HG03103 (cell line): ENCODE results near the gene SLC39A7.
"Not testable (repeated sequence)": the region's sequence is repeated elsewhere in the genome, so short reads cannot be mapped to it uniquely, and the experiment has no call there.

Source experiments
- ATAC-seq: cut with Tn5 transposase; IDR thresholded peaks from one replicate; pipeline ENCODE4 v1.9.1; 2021; ENCODE audit warnings: low read depth; ENCODE audit not compliant: unreplicated experiment

Gene SLC39A7

GRCh38 chr6:33226503-33227120, 25.9 kb downstream of the SLC39A7 start:
- ATAC-seq, result not testable (repeated sequence)

- no peak for ATAC-seq
Observed at GRCh38 chr6:33235221-33235634, 34.6 kb downstream of the SLC39A7 start.

GRCh38 chr6:33236328-33236727, 35.7 kb downstream of the SLC39A7 start:
- ATAC-seq, result no peak

GRCh38 chr6:33236852-33237251, 36.2 kb downstream of the SLC39A7 start:
- ATAC-seq, result no peak

GRCh38 chr6:33237741-33238140, 37.1 kb downstream of the SLC39A7 start:
- no peak for ATAC-seq

- no peak for ATAC-seq
Observed at GRCh38 chr6:33241968-33242367, 41.3 kb downstream of the SLC39A7 start.

- no peak for ATAC-seq
Observed at GRCh38 chr6:33243476-33243875, 42.8 kb downstream of the SLC39A7 start.

DNA sequence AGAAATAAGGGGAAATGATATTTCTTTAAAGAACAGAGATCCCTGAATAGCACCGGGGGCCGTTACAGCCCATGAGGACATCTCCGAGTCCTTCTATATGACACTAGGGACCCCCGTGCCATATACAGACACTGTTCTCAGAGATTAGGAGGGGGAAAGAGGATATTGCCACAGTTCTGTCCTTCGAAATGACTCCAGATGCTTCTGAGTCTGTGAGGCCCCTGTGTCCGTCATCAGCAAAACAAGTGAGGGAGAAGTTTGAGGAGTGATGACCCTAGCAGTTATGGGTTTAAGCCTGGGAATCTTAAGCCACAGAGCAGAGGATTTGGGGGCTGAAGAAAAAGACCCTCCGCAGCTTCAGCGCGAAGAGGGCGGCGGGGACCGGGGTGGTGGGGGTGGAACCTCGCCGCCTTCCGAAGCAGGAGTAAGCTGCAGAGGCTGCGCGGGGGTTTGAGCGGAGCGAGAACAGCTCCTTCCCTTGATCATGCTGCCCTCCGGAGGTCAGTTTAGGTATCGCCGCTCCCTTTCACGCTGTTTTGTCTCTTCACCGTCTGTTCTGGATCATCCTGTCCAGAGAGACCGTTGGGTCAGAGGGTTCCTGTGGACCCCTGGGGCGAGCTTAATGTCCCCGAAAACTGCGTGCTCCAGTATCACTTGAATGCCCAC, 47.4 kb downstream of the SLC39A7 start:
- peak; percentile 36 for ATAC-seq

- ATAC-seq, result no peak
Observed at GRCh38 chr6:33248643-33248931, 47.9 kb downstream of the SLC39A7 start.

DNA sequence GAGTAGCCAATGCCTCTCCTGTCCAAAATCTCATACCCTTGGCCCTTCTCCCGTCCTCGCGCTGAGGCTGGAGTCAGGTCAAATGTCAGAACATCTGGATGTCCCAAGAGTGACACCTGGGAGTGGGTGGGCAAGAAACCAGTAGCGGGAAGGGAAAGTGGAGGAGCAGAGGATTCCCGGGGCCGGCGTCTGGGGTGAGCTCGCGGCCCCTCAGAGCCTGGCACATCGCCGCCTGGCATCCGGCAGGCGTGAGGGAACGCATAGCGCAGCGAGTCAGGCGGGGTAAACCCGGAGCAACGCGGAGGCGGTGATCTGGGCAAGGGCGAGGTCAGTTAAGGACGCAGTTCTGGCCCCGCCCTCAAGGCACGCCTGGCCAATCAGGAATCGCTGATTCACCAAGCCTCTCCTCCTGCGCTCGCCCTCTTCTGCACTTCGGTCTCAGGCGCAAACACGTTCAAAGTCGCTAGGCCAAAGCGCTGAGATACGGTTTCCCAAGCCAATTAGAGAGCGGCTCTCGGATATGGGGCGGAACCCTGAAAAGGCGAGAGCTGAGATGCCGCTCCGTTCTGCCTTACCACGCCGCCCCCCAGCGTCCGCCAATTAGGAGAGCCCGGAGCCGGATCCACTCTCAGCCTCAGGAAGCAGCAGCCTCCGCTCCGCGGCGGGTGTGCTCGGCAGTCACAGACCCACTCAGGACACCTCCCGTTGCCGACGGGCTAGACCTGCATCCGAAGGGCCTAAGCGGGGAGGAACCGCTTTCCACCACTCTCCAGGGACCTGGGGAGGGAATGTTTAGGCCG, 48.5 kb downstream of the SLC39A7 start:
- ATAC-seq, result peak; percentile 86

DNA sequence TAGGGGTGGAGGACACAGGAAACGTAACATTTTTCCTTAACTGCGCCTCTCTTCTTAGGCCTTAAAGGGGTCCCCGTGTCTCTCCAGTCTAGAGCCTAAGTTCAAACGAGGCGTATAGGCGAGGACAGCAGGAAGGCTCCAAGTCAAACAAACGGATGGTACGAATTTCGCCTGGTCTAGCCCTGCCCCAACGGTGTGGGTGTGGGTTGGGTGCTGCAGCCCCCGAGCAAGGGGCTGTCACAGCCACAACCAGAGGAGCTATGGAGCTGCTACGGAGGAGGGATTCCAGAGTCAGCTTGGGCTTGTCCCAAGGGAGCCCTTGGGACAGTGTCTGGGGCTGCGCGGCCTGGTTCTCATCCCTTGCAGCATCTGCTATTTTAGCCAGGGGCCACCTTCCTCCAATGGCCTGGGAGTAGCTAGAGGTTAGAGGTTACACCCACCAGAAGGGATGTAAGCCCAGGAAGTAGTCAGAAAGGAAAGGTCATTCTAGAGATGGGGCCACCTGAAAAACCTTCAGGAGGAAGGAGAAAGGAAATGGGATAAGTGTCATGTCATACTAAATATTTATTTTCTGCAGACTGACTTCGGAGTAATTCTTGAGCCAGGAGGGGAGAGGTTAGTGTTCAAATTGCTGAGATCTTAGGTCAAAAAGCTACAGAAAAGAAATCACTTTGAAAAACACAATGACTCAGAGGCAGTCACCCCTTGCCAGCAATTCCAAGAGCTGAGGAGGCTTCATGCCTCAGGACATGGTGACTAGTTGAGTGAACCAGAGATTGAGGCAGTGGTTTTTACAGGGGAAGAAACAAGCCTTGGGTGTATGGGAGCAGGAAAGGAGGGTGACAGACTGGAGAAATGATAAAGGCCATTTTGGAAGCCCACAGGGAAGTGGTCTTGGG, 49.3 kb downstream of the SLC39A7 start:
- ATAC-seq, result no peak

DNA sequence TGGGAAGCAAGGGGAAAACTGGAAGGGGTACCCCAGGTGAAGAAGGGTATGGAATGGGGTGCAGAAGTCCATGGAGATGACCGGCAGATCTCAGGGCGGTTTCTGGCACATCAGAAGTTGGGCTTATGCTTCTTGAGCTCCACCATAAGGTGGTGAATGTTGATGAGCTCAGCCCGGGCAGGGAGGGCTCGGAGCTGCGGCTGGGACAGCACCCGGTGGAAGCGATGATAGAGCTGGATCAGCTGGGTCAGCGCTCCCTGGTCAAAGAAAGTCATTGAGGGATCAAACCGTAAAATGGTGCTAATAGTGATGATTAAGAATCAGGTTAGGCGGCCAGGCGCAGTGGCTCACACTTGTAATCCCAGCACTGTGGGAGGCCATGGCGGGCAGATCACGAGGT, 50.1 kb downstream of the SLC39A7 start:
- no peak for ATAC-seq

DNA sequence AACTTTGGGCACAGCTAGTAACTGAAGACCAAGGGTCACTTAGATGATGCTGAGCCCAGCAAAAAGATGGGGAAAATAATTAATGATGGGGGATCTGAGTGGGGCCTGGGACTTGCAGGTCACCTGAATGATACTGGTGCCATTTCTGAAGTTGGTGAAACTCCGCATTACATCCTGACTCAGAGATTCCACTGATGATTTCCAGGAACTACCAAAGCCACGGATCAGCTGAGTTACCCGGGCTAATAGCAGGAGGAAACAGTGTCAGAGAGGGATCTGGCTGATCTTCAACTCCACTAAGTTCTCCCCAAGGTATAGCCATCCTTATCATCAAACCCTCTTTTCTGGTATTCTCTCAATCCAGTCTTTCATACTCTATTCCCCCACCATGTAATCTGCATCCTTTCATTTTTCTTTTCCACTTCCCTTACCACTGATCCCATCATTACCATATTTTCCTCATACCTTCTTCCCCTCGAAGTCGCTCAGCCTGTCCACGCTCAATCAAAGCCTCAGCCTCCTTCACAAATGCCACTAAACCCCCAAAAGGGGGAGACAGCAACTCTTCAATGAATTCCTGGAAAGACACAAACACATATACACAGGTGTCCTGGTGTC, 50.8 kb downstream of the SLC39A7 start:
- no peak for ATAC-seq

- no peak for ATAC-seq
Observed at GRCh38 chr6:33252759-33253158, 52.1 kb downstream of the SLC39A7 start.
